Measurements from ENCODE around the gene AHNAK. TPM values are rescaled to one million over a fixed set of nuclear protein-coding genes. Genes with fewer than 3 reads are reported as not detected.

Gene AHNAK
- total RNA-seq, 4 donors from 2014 or later, result 874 to 1,336 (median 1,047) TPM

GRCh38 chr11:62458212-62459002 is 88.2 kb downstream of the AHNAK start:
- TF ChIP-seq CTCF (IDR thresholded peaks at IDR 0.05), result no peak
- DNase-seq (ENCODE audit: low spot score) (no peak), ATAC-seq (ENCODE audit: low FRiP score) (peak; percentile 61)

GRCh38 chr11:62457478-62457877 is 89.1 kb downstream of the AHNAK start:
- no peak for TF ChIP-seq CTCF (IDR thresholded peaks at IDR 0.05)
- DNase-seq (ENCODE audit: low spot score) (no peak), ATAC-seq (ENCODE audit: low FRiP score) (no peak)

- no peak for ATAC-seq (ENCODE audit: low FRiP score)
- DNase-seq (ENCODE audit: low spot score), result no peak
- TF ChIP-seq CTCF (IDR thresholded peaks at IDR 0.05), result no peak
Measured at GRCh38 chr11:62456630-62457029, 90.0 kb downstream of the AHNAK start.

GRCh38 chr11:62452839-62453468 is 93.7 kb downstream of the AHNAK start:
- DNase-seq (ENCODE audit: low spot score) (no peak), ATAC-seq (ENCODE audit: low FRiP score) (no peak)
- no peak for TF ChIP-seq CTCF (IDR thresholded peaks at IDR 0.05)

- DNase-seq (ENCODE audit: low spot score), result no peak
- TF ChIP-seq CTCF (IDR thresholded peaks at IDR 0.05), result no peak
- no peak for ATAC-seq (ENCODE audit: low FRiP score)
Measured at GRCh38 chr11:62452261-62452660, 94.3 kb downstream of the AHNAK start.

GRCh38 chr11:62451241-62451621 is 95.4 kb downstream of the AHNAK start:
- no peak for TF ChIP-seq CTCF (IDR thresholded peaks at IDR 0.05)
- no peak for ATAC-seq (ENCODE audit: low FRiP score)

More at GRCh38 chr11:62451241-62451621, 95.4 kb downstream of the AHNAK start:
- no peak for DNase-seq (ENCODE audit: low spot score)

Data from omental fat pad (tissue), 4 donors.